ENCODE data around the gene SETX.
A peak's percentile ranks its signal among the peaks of the same experiment; 100 is the strongest.
"Not testable (repeated sequence)": the region's sequence is repeated elsewhere in the genome, so short reads cannot be mapped to it uniquely, and the experiment has no call there.

Gene SETX

GRCh38 chr9:132354637-132355355 is at the start of gene SETX:
Gene SETX, minus strand, starts transcription at chr9:132354986. Its CDS starts 5,558 bp downstream, at chr9:132349428.
- peak; percentile 99 for DNase-seq

- DNase-seq: no peak
Measured at GRCh38 chr9:132404228-132404881, 49.6 kb upstream of the SETX start.

GRCh38 chr9:132401824-132402223 is 47.0 kb upstream of the SETX start:
- no peak for DNase-seq

GRCh38 chr9:132395560-132395959 is 40.8 kb upstream of the SETX start:
- no peak for DNase-seq

- no peak for DNase-seq
Measured at GRCh38 chr9:132391449-132391848, 36.7 kb upstream of the SETX start.

- no peak for DNase-seq
Measured at GRCh38 chr9:132390966-132391365, 36.2 kb upstream of the SETX start.

GRCh38 chr9:132387133-132387532 is 32.3 kb upstream of the SETX start:
- no peak for DNase-seq

- DNase-seq: no peak
Measured at GRCh38 chr9:132384376-132384775, 29.6 kb upstream of the SETX start.

- DNase-seq: no peak
Measured at GRCh38 chr9:132383462-132383883, 28.7 kb upstream of the SETX start.

GRCh38 chr9:132381966-132382541 is 27.3 kb upstream of the SETX start:
- no peak for DNase-seq

- not testable (repeated sequence) for DNase-seq
Measured at GRCh38 chr9:132378416-132378815, 23.6 kb upstream of the SETX start.

GRCh38 chr9:132377769-132378168 is 23.0 kb upstream of the SETX start:
- DNase-seq: not testable (repeated sequence)

- no peak for DNase-seq
Measured at GRCh38 chr9:132372177-132373095, 17.6 kb upstream of the SETX start.

- DNase-seq: no peak
Measured at GRCh38 chr9:132370592-132370991, 15.8 kb upstream of the SETX start.

- DNase-seq: no peak
Measured at GRCh38 chr9:132369421-132369820, 14.6 kb upstream of the SETX start.

GRCh38 chr9:132367613-132368313 is 13.0 kb upstream of the SETX start:
- DNase-seq: no peak

- no peak for DNase-seq
Measured at GRCh38 chr9:132366481-132366880, 11.7 kb upstream of the SETX start.

- DNase-seq: no peak
Measured at GRCh38 chr9:132365986-132366385, 11.2 kb upstream of the SETX start.

- DNase-seq: no peak
Measured at GRCh38 chr9:132364068-132364467, 9.3 kb upstream of the SETX start.

GRCh38 chr9:132357764-132358163 is 3.0 kb upstream of the SETX start:
- DNase-seq: no peak

GRCh38 chr9:132356324-132356924 is 1.6 kb upstream of the SETX start:
- no peak for DNase-seq
